ENCODE results near the gene TNS2.

TNS2 gene

GRCh38 chr12:53044896-53045695 is 4.8 kb upstream of the TNS2 start:
- DNase-seq, result no peak

- no peak for DNase-seq
Observed at GRCh38 chr12:53045696-53046045, 4.2 kb upstream of the TNS2 start.

DNA sequence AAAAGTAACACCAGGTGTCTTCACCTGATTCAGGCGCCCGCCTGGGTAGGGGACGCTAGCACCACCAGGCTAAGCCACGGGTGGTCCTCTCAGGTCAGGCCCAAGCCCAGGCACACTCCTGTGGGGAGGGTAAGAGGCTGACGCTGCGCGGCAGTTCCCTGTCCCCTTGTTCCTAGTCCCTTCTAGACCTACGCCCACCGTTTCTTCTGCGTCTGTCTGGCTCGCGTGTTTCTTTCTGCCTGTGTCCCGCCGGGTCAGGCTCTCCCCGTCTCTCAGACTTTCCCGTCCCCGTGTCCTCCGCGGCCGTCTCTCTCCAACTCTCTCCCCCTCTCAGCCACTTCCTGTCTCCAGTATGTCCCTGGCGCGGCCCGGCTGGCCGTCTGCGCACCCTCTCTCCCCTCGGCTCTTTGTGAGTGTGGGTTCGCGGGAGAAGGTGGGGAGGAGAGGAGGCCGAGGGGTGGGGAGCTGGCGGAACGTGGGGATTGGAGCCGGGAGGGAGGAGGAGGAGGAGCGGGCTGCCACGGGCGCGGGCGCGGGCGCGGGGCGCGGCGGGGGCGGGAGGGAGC is 3.1 kb upstream of the TNS2 start:
- no peak for DNase-seq

- DNase-seq, result peak; percentile 76
Observed at GRCh38 chr12:53047221-53048032, 2.4 kb upstream of the TNS2 start.

DNA sequence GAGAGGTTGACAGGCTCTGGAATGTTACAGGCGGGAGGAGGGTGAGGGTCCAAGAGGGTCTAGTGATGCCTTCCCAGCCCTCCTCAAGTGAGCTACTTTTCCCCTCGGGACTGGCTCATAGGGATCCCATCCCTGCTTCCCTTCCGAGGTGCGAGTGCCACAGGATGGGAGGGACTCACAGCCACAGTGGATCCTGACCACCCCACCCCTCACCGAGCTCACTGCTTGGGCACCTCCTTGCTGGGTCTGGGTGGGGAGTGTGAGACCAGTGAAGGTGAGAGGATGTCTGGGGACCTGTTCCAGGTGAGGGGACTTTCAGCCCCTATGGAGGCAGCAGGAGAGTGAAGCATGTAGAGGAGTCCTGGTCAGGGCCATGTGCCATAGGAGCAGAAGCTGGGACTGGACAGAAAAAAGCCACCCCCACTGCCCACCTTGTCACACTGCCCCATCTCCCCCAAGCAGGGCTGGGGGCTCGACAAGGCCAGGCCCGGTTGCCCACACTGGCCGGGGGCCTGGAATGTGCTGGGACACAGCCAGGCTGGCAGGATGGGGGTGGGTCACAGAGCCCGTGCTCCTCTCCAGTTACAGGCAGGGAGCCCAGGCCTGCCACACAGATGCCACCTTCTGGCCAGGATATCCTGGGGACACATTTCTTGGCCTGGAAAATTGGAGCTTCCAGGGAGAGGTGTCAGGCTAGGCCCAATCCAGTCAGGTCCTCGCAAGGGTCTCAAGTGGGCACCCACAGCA is 1.7 kb upstream of the TNS2 start:
- DNase-seq, result no peak

DNA sequence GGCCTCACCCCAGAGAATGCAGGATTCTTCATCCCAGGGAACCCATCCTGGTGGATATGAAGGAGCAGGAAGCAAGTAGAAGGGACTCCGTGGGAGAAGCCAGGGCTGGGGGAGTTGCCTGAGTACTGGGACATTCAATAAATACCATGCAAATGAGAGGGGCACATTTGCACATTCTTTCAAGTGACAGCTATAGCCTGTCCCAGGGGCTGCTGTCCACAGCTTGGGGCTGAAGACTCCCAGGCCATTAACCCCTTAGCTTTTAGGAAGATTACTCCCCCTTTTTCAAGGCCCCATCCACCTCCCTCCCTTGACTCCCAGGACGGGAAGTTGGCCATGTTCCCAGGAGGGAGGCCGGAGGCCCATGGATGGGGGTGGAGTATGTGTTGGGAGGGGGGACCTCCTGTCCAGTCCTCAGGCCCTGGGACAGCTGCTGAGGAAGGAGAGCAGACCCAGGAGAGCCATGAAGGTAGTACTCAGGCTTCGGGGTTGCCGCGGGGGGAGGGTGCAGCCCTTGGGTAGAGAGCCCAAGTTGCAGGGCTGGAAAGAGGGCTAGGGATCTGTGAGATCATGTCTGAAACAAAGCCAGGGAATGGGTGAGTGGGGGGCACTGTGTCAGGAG is 974 bp upstream of the TNS2 start:
- DNase-seq, result no peak

- no peak for DNase-seq
Observed at GRCh38 chr12:53050426-53051057, 677 bp downstream of the TNS2 start.

DNA sequence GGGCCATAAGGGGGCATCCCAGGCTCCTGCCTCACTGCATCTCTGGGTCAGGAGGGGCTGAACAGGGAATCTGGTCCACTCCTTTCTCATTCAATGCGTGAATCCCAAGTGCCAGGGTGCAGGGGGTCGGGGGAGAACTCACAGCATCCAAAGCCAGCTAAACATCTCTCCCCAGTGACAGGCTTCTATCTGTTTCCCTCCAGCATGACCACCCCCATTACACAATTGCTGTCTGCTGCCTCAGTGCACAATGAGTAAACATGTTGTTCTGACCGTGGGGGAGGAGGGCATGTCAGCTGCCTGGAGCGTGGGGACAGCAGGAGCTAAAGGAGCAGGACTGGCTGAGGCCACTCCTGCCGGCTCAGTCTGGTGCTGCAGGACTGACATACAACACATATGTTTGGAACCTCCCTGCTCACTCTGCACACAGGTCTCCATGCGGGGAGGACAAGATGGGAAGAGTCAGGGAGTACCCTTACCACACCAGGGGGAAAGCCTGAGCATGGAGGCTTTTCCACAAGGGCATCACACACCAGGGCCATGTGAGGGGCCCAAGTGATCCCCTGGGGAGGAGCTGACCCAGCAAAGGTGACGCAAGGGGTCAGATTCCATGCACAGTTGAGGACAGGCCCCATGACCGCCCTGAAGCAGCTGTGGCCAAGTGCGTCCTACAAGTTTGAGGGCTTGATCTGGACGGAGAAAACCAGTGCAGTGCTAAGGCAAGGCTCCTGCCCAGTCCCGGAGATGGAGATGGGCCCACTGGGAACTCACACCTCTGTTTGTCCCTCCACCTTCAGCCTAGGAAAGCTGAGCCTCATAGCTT is 1.4 kb downstream of the TNS2 start:
- no peak for DNase-seq

- no peak for DNase-seq
Observed at GRCh38 chr12:53051881-53052412, 2.1 kb downstream of the TNS2 start.

- no peak for DNase-seq
Observed at GRCh38 chr12:53052419-53053217, 2.8 kb downstream of the TNS2 start.

GRCh38 chr12:53053218-53054111 is 3.6 kb downstream of the TNS2 start:
- peak; percentile 60 for DNase-seq

- peak; percentile 92 for DNase-seq
Observed at GRCh38 chr12:53054112-53054878, 4.4 kb downstream of the TNS2 start.

- no peak for DNase-seq
Observed at GRCh38 chr12:53055471-53056266, 5.8 kb downstream of the TNS2 start.

- DNase-seq, result no peak
Observed at GRCh38 chr12:53056296-53056695, 6.4 kb downstream of the TNS2 start.

DNA sequence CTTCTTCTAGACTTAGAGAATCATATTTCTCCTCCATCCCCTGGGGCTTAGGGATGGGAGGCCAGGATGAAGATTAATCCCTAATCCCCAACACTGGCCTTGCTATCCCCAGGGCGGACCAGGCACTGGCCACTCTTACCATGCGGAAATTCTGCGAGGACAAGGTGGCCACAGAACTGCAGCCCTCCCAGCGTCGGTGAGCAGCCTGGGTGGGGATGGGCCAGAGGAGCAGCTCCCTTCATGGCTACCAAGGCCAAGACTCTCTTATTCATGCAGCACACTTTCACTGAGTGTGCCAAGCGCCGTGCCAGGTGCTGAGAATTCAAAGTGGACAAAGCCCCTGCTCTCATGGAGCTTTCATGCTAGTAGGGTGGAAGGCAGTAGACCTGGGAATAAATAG is 7.0 kb downstream of the TNS2 start:
- no peak for DNase-seq

DNA sequence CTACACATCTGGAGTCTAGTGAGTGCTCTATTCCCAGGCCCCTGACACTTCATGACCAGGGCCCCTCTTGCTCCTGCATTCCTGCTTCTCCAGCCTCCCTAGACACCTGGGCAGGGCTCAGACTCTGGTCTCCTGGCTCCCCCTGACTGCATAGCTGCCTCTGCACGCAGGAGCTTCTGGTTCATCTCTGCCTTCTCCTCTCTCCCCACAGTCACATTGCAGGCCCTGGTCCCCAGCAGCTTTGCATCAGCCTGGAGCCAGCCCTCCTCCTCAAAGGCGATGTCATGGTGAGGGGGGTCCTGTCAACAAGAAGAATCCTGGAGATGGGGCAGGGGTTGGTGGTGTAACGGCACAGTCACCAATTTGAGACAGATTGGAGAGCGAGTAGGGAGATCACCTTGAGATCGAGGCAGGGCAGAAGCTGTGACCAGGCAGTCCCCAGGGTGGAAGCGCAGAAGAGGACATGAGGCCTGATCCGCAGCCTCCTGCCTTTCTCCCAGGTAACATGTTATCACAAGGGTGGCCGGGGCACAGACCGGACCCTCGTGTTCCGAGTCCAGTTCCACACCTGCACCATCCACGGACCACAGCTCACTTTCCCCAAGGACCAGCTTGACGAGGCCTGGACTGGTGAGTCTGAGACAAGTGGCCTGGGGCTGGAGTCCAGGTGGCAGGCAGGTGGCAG is 8.1 kb downstream of the TNS2 start:
- no peak for DNase-seq
